Activated CD4-positive, alpha-beta T cell treated with anti-CD3 and anti-CD28 coated beads for 36 hours (primary cell): ENCODE measurements around the gene RPF1. TPM values are rescaled to one million over a fixed set of nuclear protein-coding genes. Genes with fewer than 3 reads are reported as not detected.

Experiments
- ATAC-seq: fragments of 200-7000 bp; cut with Tn5 transposase; one replicate; pipeline ENCODE4 v1.10.0; 2021; ENCODE audit warnings: mild to moderate bottlenecking, moderate library complexity
- CTCF ChIA-PET: fragments of 350-600 bp; sonication (Branson Sonifier 250); formaldehyde crosslinking; loops from one replicate; lab custom pipeline; 2021; ENCODE audit warnings: antibody characterized with exemption; lab: Charles Lee
- POLR2A ChIA-PET: fragments of 350-600 bp; sonication (Branson Sonifier 250); formaldehyde crosslinking; loops from one replicate; lab custom pipeline; 2021; ENCODE audit warnings: antibody characterized with exemption, inconsistent platforms; lab: Charles Lee
- DNase-seq: peaks from one replicate; pipeline ENCODE4 v3.0.0-alpha.2; 2020
- H3K27ac Mint-ChIP-seq: one replicate; pipeline ENCODE4 v1.8.0; 2021; ENCODE audit warnings: mixed read lengths
- H3K27me3 Mint-ChIP-seq: one replicate; pipeline ENCODE4 v1.8.0; 2021; ENCODE audit warnings: mixed read lengths
- H3K36me3 Mint-ChIP-seq: one replicate; pipeline ENCODE4 v1.8.0; 2021; ENCODE audit warnings: low read depth, mixed read lengths
- H3K4me1 Mint-ChIP-seq: one replicate; pipeline ENCODE4 v1.8.0; 2021; ENCODE audit warnings: mixed read lengths
- H3K4me3 Mint-ChIP-seq: one replicate; pipeline ENCODE4 v1.8.0; 2021; ENCODE audit warnings: mild to moderate bottlenecking, moderate library complexity, mixed read lengths
- H3K9me3 Mint-ChIP-seq: one replicate; pipeline ENCODE4 v1.8.0; 2021; ENCODE audit warnings: low read depth, mixed read lengths
- intact Hi-C, 2 experiments: fragments of 100-400 bp; cut with DNase I in 1 of 2; cut with micrococcal nuclease in 1 of 2; formaldehyde crosslinking; loops; one replicate each; pipeline versions ENCODE4 v1.14.2 to v1.15.1; 2022 to 2024; cut with DNase I, micrococcal nuclease
- total RNA-seq, 2 experiments: library from RNA; stranded (reverse); gene quantifications; one replicate each; pipeline ENCODE4 v1.2.3, GENCODE V29; 2021

Gene RPF1, protein sequence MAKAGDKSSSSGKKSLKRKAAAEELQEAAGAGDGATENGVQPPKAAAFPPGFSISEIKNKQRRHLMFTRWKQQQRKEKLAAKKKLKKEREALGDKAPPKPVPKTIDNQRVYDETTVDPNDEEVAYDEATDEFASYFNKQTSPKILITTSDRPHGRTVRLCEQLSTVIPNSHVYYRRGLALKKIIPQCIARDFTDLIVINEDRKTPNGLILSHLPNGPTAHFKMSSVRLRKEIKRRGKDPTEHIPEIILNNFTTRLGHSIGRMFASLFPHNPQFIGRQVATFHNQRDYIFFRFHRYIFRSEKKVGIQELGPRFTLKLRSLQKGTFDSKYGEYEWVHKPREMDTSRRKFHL
- 10 to 100 TPM; 59.1 to 70.2 TPM for total RNA-seq

- Mint-ChIP-seq H3K4me3 (peak within 1 kb of the TSS; percentile 92), H3K36me3 (peaks cover 30% of the 10 kb centered on the region), H3K27me3 (peaks cover 17% of the 10 kb centered on the region), H3K27ac (peak within 1 kb of the TSS; percentile 98), H3K4me1 (peaks cover 40% of the 10 kb centered on the region), H3K9me3 (peaks cover 8% of the 10 kb centered on the region)
- peak; percentile 92 for ATAC-seq
- POLR2A ChIA-PET: no interaction called here
- DNase-seq: peak; percentile 86
- CTCF ChIA-PET: interaction anchor here (0.6 to 2.6 kb wide), 15 partner anchors 11 to 776 kb away, joined by 3 to 11 read pairs (median 4); partner anchors contain the start of genes CTBS, GNG5 and SPATA1
- intact Hi-C loops: loop anchor here (1.0 to 2.0 kb wide), 9 partner anchors 27 to 338 kb away; partner anchors contain the start of genes GNG5 (in 2 of the 2), SPATA1 (in 2 of the 2), CTBS (in 1 of the 2) and SSX2IP (in 1 of the 2)
Measured at GRCh38 chr1:84478876-84479868, at the start of gene RPF1. TSS of gene RPF1 (plus strand) at chr1:84479266. CDS start at chr1:84479282, 16 bp downstream.

DNA sequence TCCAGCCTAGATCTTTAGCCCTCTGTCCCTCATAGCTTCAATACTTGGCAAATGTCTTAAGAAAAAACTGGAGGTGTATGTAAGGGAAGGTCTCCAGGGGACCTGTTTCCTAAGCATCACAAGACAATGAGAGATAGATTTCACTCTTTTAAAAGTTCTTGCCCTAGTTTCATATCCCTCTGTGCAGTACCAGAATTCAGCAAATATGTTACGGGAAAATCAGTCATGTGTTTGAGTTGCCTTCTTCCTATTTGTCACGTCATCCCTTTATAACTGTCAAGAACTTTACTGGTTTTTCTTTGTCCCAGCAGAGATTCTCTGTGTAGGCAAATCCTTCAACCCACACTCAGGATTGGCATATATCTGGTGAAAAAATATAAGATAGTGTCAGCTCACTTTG is 48.5 kb upstream of the RPF1 start:
- POLR2A ChIA-PET: no interaction called here
- DNase-seq: no peak
- peaks cover 5% of the 10 kb centered on the region for H3K9me3 Mint-ChIP-seq
- no peak overlapping the region for H3K27ac Mint-ChIP-seq
- peaks cover 11% of the 10 kb centered on the region for H3K4me1 Mint-ChIP-seq
- no peak for ATAC-seq
- CTCF ChIA-PET: interaction anchor here (4.7 to 7.8 kb wide), 2 partner anchors 286 to 290 kb away, joined by 39 to 74 read pairs; partner anchors contain the start of gene PRKACB
- intact Hi-C loops: loop anchor here (5.0 to 10.0 kb wide), 5 partner anchors 126 to 523 kb away; partner anchors contain the start of genes SAMD13 (in 1 of the 2) and TTLL7 (in 1 of the 2)
- H3K36me3 Mint-ChIP-seq: no peaks in the 10 kb centered on the region
- H3K4me3 Mint-ChIP-seq: no peak overlapping the region
- H3K27me3 Mint-ChIP-seq: no peaks in the 10 kb centered on the region

DNA sequence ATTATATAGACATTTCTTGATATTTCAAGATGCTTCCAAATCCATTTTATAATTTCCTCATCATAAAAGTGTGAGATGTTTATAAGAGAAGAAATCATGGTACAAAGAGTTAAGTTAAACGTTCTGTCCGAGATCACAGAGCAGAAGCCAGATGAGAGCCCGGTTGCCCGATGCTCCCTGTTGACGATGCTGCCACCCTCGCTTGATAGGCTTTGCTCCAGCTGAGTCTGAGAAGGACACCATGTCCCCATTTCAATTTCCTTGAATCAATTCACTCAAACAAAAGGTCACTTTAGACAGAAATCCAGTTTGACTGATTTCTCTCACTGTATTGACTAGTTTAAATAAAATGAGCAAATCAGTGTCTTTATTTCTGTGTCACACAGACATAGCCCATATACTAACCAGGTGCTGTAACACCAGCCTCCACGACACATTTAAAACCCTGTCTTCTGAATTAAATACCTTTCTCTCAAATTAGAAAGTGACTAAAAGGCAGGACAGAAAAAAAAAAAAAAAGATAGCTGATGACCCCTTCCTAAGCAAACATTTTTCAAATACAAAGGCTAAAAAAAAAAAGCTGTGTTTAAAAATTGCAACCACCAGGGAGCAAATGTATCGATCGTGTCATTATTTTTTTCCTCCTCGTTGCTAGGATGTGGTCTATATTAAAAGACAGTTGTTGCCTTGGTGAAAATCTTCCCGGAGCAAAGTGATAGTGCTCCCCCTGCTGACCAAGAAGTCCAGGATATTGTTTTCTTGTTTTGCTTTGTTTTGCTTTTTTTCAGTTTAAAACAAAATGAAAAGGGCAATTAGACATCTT is 45.6 kb upstream of the RPF1 start:
- Mint-ChIP-seq H3K36me3 (no peaks in the 10 kb centered on the region), H3K27me3 (no peaks in the 10 kb centered on the region), H3K9me3 (peaks cover 5% of the 10 kb centered on the region), H3K4me1 (peaks cover 18% of the 10 kb centered on the region), H3K4me3 (peak overlapping the region; percentile 48), H3K27ac (peak overlapping the region; percentile 32)
- ChIA-PET CTCF (interaction anchor here (0.6 to 7.8 kb wide), 24 partner anchors 9 to 504 kb away, joined by 3 to 74 read pairs (median 4); partner anchors contain the start of genes PRKACB and RPF1), POLR2A (interaction anchor here (0.9 kb wide), 1 partner anchor 186 kb away, joined by 4 read pairs; no protein-coding TSS in a partner anchor)
- ATAC-seq (peak; percentile 76), DNase-seq (peak; percentile 65)
- intact Hi-C loops: loop anchor here (1.0 to 10.0 kb wide), 9 partner anchors 129 to 526 kb away; partner anchors contain the start of genes SAMD13 (in 1 of the 2) and TTLL7 (in 1 of the 2)

DNA sequence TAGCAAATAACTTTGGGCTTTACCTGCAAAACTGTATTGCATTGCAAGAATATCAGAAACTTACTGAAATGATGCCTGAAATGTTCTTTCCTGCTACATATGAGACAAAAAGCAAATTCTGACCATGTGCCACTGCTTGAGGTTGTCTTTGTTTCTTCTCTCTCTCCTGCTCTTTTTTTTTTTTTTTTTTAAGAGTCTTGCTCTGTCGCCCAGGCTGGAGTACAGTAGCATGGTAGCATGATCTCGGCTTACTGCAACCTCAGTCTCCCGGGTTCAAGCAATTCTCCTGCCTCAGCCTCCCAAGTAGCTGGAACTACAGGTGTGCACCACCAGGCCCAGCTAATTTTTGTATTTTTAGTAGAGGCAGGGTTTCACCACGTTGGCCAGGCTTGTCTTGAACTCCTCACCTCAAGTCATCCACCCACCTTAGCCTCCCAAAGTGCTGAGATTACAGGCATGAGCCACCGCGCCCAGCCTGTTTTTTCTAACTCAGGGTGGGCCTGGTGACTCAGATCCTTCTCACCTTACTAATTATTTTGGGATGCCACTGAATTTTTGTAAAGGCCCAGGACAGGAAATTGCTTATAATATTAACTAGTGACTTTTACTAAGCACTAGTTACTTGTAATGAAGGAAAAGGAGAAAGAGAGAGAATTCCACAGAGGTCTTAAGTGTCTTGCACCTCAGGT is 44.8 kb upstream of the RPF1 start:
- ChIA-PET CTCF (interaction anchor here (0.6 to 7.8 kb wide), 20 partner anchors 8 to 505 kb away, joined by 3 to 74 read pairs (median 4); partner anchors contain the start of gene PRKACB), POLR2A (interaction anchor here (0.9 kb wide), 1 partner anchor 185 kb away, joined by 4 read pairs; no protein-coding TSS in a partner anchor)
- Mint-ChIP-seq H3K9me3 (peaks cover 5% of the 10 kb centered on the region), H3K27me3 (no peaks in the 10 kb centered on the region), H3K4me1 (peaks cover 18% of the 10 kb centered on the region), H3K27ac (no peak overlapping the region), H3K4me3 (peak overlapping the region; percentile 48), H3K36me3 (no peaks in the 10 kb centered on the region)
- intact Hi-C loops: loop anchor here (2.0 to 10.0 kb wide), 6 partner anchors 129 to 527 kb away; partner anchors contain the start of genes SAMD13 (in 1 of the 2) and TTLL7 (in 1 of the 2)
- ATAC-seq: no peak
- peak; percentile 20 for DNase-seq

DNA sequence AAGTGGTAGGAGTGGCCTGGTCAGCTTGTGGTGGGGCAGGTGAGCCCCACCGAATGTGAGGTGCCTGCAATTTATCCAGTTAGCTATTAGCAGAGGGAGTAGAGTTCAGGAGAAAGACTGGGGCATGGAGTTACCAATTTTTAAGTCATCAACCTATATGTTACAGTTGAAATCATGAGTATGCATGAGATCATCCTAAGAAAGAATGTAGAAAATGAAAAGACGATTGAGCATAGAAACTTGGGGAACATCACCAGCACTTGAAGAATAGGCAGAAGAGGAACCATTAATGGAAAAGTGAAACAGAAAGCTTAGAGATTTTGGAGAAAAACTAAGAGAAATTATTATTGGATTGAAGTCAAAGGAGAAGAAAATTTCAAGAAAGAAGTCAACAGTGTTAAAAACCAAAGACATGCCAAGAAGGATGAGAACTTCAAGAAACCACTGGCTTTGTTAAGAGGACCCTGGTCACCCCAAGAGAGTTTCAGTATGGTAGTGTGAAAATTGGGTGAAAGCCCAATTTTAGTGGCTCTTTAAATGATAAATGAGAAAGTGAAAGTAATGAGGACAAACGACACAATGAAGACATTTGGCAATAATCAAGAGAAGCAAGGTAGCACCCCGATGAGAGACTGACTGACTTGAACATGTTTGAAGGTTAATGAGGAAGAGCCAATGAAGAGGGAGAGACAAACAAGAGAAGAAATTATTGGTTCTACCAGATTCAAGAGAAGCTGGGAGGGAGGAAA is 44.1 kb upstream of the RPF1 start:
- Mint-ChIP-seq H3K27me3 (no peaks in the 10 kb centered on the region), H3K4me3 (no peak overlapping the region), H3K27ac (no peak overlapping the region), H3K36me3 (no peaks in the 10 kb centered on the region), H3K9me3 (peaks cover 2% of the 10 kb centered on the region), H3K4me1 (peaks cover 18% of the 10 kb centered on the region)
- POLR2A ChIA-PET: no interaction called here
- DNase-seq: no peak
- intact Hi-C loops: loop anchor here (2.0 to 10.0 kb wide), 6 partner anchors 130 to 528 kb away; partner anchors contain the start of genes SAMD13 (in 1 of the 2) and TTLL7 (in 1 of the 2)
- ATAC-seq: peak; percentile 28
- CTCF ChIA-PET: interaction anchor here (0.6 to 7.8 kb wide), 15 partner anchors 10 to 506 kb away, joined by 3 to 74 read pairs (median 3); partner anchors contain the start of gene PRKACB

GRCh38 chr1:84436876-84437655 is 42.0 kb upstream of the RPF1 start:
- Mint-ChIP-seq H3K27ac (peak overlapping the region; percentile 74), H3K4me3 (peak overlapping the region; percentile 51), H3K4me1 (peaks cover 19% of the 10 kb centered on the region), H3K9me3 (no peaks in the 10 kb centered on the region), H3K27me3 (no peaks in the 10 kb centered on the region), H3K36me3 (no peaks in the 10 kb centered on the region)
- DNase-seq (no peak), ATAC-seq (no peak)
- CTCF ChIA-PET: interaction anchor here (1.0 to 7.8 kb wide), 12 partner anchors 69 to 335 kb away, joined by 3 to 74 read pairs (median 5); partner anchors contain the start of genes GNG5, PRKACB and SPATA1
- intact Hi-C loops: loop anchor here in 1 of 2 experiments (10.0 kb wide), 1 partner anchor 132 kb away; the partner anchor contains the start of gene SAMD13
- POLR2A ChIA-PET: interaction anchor here (0.6 kb wide), 1 partner anchor 38 kb away, joined by 3 read pairs; no protein-coding TSS in a partner anchor

DNA sequence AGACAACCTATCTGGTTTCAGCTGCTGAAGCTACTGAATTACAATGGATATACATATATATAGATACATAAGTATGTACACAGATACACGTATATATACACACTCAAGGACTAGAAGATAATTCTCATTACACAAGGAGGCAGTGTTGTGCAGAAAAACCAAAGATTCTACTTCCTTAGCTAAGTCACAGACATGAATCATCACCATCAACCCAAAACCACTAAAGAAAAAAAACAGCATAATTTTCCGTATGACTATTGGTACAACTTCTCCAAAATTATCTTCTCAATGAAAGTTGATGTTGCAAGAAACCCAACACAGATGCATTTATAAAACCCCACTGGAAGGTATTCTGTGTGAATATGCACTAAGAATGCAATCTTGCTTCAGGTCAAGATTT is 36.8 kb upstream of the RPF1 start:
- no peaks in the 10 kb centered on the region for H3K36me3 Mint-ChIP-seq
- no peak overlapping the region for H3K4me3 Mint-ChIP-seq
- CTCF ChIA-PET: interaction anchor here (0.6 to 2.4 kb wide), 26 partner anchors 9 to 329 kb away, joined by 3 to 31 read pairs (median 4); partner anchors contain the start of gene RPF1
- intact Hi-C loops: loop anchor here (1.0 to 5.0 kb wide), 11 partner anchors 37 to 495 kb away; partner anchors contain the start of genes GNG5 (in 2 of the 2), RPF1 (in 2 of the 2), SPATA1 (in 2 of the 2) and SSX2IP (in 1 of the 2)
- ATAC-seq (peak; percentile 99), DNase-seq (no peak)
- H3K27me3 Mint-ChIP-seq: peaks cover 5% of the 10 kb centered on the region
- no peaks in the 10 kb centered on the region for H3K9me3 Mint-ChIP-seq
- no peak overlapping the region for H3K27ac Mint-ChIP-seq
- peaks cover 23% of the 10 kb centered on the region for H3K4me1 Mint-ChIP-seq
- POLR2A ChIA-PET: interaction anchor here (1.6 kb wide), 1 partner anchor 132 kb away, joined by 8 read pairs; the partner anchor contains the start of gene CTBS
